GM12874 (cell line): ENCODE measurements around the gene PLCG1.

Experiments used
- CTCF ChIP-seq: IDR thresholded peaks from 2 replicates; pipeline ENCODE4 v1.5.1; 2011; ENCODE audit warnings: low read depth, mild to moderate bottlenecking, control low read depth, low read length, moderate library complexity; ENCODE audit not compliant: insufficient read depth

The PLCG1 gene

GRCh38 chr20:41151134-41151869 lies 14.0 kb downstream of the PLCG1 start:
- no peak for TF ChIP-seq CTCF

DNA sequence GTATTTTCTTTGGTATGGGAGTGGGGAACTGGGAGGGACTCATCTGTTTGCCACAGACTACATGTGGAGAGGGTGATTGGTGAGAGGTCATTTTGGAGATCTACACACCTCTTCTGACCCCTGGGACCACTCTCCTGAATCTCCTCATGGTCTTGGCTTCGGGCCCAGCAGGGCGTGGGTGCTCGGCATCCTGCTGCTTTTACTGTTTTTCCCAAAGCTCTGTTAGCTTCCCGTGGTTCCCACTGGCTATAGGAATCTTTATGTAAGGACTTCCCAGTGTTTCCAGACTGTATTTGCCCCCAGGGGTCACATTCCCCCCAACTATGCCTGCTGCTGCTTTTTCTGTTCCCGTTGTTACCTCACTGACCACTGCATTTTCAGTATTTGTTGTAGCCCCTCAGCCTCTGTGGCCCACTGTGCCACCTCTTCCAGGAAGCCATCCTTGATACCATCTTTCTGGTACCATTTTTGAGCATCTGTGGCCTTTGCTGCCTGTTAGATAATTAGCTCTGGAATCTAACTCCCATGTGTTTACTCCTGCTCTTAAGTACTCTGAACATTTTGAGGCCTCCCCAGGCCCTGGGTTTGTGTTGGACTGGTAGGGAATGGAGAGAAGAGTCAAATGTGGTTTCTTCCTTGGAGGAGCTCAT lies 14.9 kb downstream of the PLCG1 start:
- no peak for TF ChIP-seq CTCF

GRCh38 chr20:41154436-41155176 lies 17.3 kb downstream of the PLCG1 start:
- TF ChIP-seq CTCF = no peak

DNA sequence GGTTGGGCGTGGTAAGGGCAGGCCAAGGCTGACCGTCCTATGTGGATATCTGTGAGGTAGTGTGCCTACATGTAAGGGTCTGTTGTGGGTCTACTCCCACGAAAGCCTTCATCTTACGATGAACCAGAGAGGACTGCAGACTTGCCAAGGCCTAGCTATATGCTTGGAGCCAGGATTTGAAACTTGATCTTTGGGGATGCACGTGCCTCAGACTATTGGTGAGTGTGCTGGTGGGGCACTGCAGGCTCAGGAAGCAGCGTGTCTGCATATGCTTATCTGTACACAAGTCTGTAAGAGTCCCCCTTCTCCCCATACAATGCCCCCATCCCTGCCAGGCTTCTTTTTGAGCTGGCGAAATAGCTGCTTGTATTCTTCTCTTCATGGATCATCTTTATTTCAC lies 17.9 kb downstream of the PLCG1 start:
- TF ChIP-seq CTCF = no peak

GRCh38 chr20:41158082-41158625 lies 20.8 kb downstream of the PLCG1 start:
- no peak for TF ChIP-seq CTCF

GRCh38 chr20:41159547-41159946 lies 22.2 kb downstream of the PLCG1 start:
- no peak for TF ChIP-seq CTCF

- TF ChIP-seq CTCF = no peak
Observed at GRCh38 chr20:41160686-41161085, 23.3 kb downstream of the PLCG1 start.
